CD4-positive, alpha-beta T cell (primary cell): Measurements from ENCODE around the gene FYCO1. TPM values are rescaled to one million over a fixed set of nuclear protein-coding genes. Genes with fewer than 3 reads are reported as not detected.

ENCODE experiments used
- ATAC-seq: fragments of 200-7000 bp; cut with Tn5 transposase; one replicate; pipeline ENCODE4 v1.10.0; 2022; ENCODE audit warnings: mild to moderate bottlenecking; ENCODE audit not compliant: poor library complexity
- CTCF ChIA-PET: fragments of 350-600 bp; sonication (Branson Sonifier 250); formaldehyde crosslinking; loops from one replicate; lab custom pipeline; 2021; ENCODE audit warnings: antibody characterized with exemption, inconsistent platforms; lab: Charles Lee
- POLR2A ChIA-PET: fragments of 350-600 bp; sonication (Branson Sonifier 250); formaldehyde crosslinking; loops from one replicate; lab custom pipeline; 2021; ENCODE audit warnings: antibody characterized with exemption, inconsistent platforms; lab: Charles Lee
- DNase-seq, 14 experiments: peaks; one replicate each; pipeline ENCODE4 v3.0.0-alpha.2; 2013 to 2020; ENCODE audit warnings: mixed read lengths in 2 of 14
- H3K27ac ChIP-seq, 2 donors: one replicate each; pipeline versions ENCODE4 v1.5.1 to v1.7.0; 2013; ENCODE audit warnings: low read length in 2 of 2, low read depth in 1 of 2, mild to moderate bottlenecking in 1 of 2
- H3K27me3 ChIP-seq, 2 experiments: 1 replicate in 1 of 2; 2 replicates in 1 of 2; pipeline versions ENCODE4 v1.6.1 to v1.7.0; 2013; ENCODE audit warnings: low read length in 2 of 2, control low read depth in 1 of 2, mild to moderate bottlenecking in 1 of 2, moderate library complexity in 1 of 2; ENCODE audit not compliant: insufficient read depth in 2 of 2, control insufficient read depth in 1 of 2
- H3K36me3 ChIP-seq: one replicate; pipeline ENCODE4 v1.6.1; 2013; ENCODE audit warnings: low read length, control low read depth; ENCODE audit not compliant: insufficient read depth
- H3K4me1 ChIP-seq: one replicate; pipeline ENCODE4 v1.6.1; 2013; ENCODE audit warnings: low read length, control low read depth; ENCODE audit not compliant: insufficient read depth
- H3K4me3 ChIP-seq: one replicate; pipeline ENCODE4 v1.5.1; 2013; ENCODE audit warnings: mild to moderate bottlenecking, low read length, moderate library complexity
- H3K9me3 ChIP-seq, 2 experiments: 1 replicate in 1 of 2; 2 replicates in 1 of 2; pipeline versions ENCODE4 v1.6.1 to v1.7.0; 2013; ENCODE audit warnings: low read length in 2 of 2, mild to moderate bottlenecking in 2 of 2, control low read depth in 1 of 2, moderate library complexity in 1 of 2; ENCODE audit not compliant: control insufficient read depth in 1 of 2, insufficient read depth in 1 of 2
- H3K27ac Mint-ChIP-seq: one replicate; pipeline ENCODE4 v1.8.0; 2020; ENCODE audit warnings: mixed read lengths
- H3K27me3 Mint-ChIP-seq: one replicate; pipeline ENCODE4 v1.8.0; 2021; ENCODE audit warnings: mixed read lengths
- H3K36me3 Mint-ChIP-seq: one replicate; pipeline ENCODE4 v1.8.0; 2021; ENCODE audit warnings: low read depth, mixed read lengths
- H3K4me1 Mint-ChIP-seq: one replicate; pipeline ENCODE4 v1.8.0; 2021; ENCODE audit warnings: low read depth, mixed read lengths
- H3K4me3 Mint-ChIP-seq: one replicate; pipeline ENCODE4 v1.8.0; 2020; ENCODE audit warnings: mild to moderate bottlenecking, mixed read lengths
- H3K9me3 Mint-ChIP-seq: one replicate; pipeline ENCODE4 v1.8.0; 2020; ENCODE audit warnings: mixed read lengths
- CTCF ChIP-seq: fragments of 200-600 bp; IDR thresholded peaks from one replicate; pipeline ENCODE4 v1.8.0; 2022; ENCODE audit warnings: antibody characterized with exemption, mild to moderate bottlenecking
- intact Hi-C, 2 experiments: fragments of 100-400 bp; cut with DNase I in 1 of 2; cut with micrococcal nuclease in 1 of 2; formaldehyde crosslinking; loops; one replicate each; pipeline versions ENCODE4 v1.15.1 to v1.9.0; 2023 to 2025; cut with DNase I, micrococcal nuclease
- total RNA-seq, 174 experiments: library from RNA in 2 of 174; stranded (reverse) in 2 of 174; gene quantifications; one replicate each; pipeline ENCODE4 v1.2.3 and lab custom pipeline; 2021 to 2026

Gene FYCO1
- total RNA-seq, 2 experiments from 2014 or later = 17.4 to 20.1 TPM

GRCh38 chr3:46027021-46027705 lies 31.5 kb upstream of the FYCO1 start, which contains the start of gene XCR1:
Gene XCR1 (minus strand): TSS chr3:46027483. CDS start chr3:46021947, 5,536 bp downstream.
- no peak for ATAC-seq
- no peaks in the 10 kb centered on the region for H3K36me3 Mint-ChIP-seq

GRCh38 chr3:46025139-46025538 lies 29.5 kb upstream of the FYCO1 start:
- DNase-seq = no peak
- peaks cover 7 to 8% of the 10 kb centered on the region in 2 experiments for H3K9me3 ChIP-seq
- no peak overlapping the region for H3K27ac ChIP-seq
- ChIA-PET POLR2A (interaction anchor here (0.6 kb wide), 1 partner anchor 54 kb away, joined by 3 read pairs; no protein-coding TSS in a partner anchor), CTCF (no interaction called here)
- H3K4me1 Mint-ChIP-seq = no peaks in the 10 kb centered on the region
- no peak overlapping the region for H3K27ac Mint-ChIP-seq
- no peak for ATAC-seq
- TF ChIP-seq CTCF = no peak
- no peaks in the 10 kb centered on the region for H3K36me3 Mint-ChIP-seq
- H3K27me3 Mint-ChIP-seq = no peaks in the 10 kb centered on the region
- H3K27me3 ChIP-seq = no peaks in the 10 kb centered on the region
- H3K36me3 ChIP-seq = no peaks in the 10 kb centered on the region
- peaks cover 2% of the 10 kb centered on the region for H3K9me3 Mint-ChIP-seq
- no peak overlapping the region for H3K4me3 Mint-ChIP-seq
- intact Hi-C loops = no loop called here
- no peak overlapping the region for H3K4me3 ChIP-seq
- no peaks in the 10 kb centered on the region for H3K4me1 ChIP-seq

More at GRCh38 chr3:46027021-46027705, 31.5 kb upstream of the FYCO1 start, which contains the start of gene XCR1:
- H3K27me3 Mint-ChIP-seq = no peaks in the 10 kb centered on the region
- no peaks in the 10 kb centered on the region for H3K4me1 Mint-ChIP-seq
- ChIA-PET POLR2A (interaction anchor here (1.2 kb wide), 1 partner anchor 38 kb away, joined by 6 read pairs; no protein-coding TSS in a partner anchor), CTCF (interaction anchor here (0.7 to 1.7 kb wide), 3 partner anchors 52 to 1614 kb away, joined by 3 to 5 read pairs (median 3); partner anchors contain the start of gene CXCR6)
- Histone ChIP-seq H3K27ac (no peak within 1 kb of the TSS), H3K4me1 (no peaks in the 10 kb centered on the region), H3K9me3 (peaks cover 8 to 20% of the 10 kb centered on the region in 2 experiments), H3K27me3 (no peaks in the 10 kb centered on the region), H3K36me3 (no peaks in the 10 kb centered on the region), H3K4me3 (no peak within 1 kb of the TSS)
- no peak for TF ChIP-seq CTCF
- intact Hi-C loops = no loop called here
- no peak within 1 kb of the TSS for H3K4me3 Mint-ChIP-seq
- peaks cover 2% of the 10 kb centered on the region for H3K9me3 Mint-ChIP-seq
- H3K27ac Mint-ChIP-seq = no peak within 1 kb of the TSS
- DNase-seq = no peak

- no peaks in the 10 kb centered on the region for H3K36me3 Mint-ChIP-seq
- intact Hi-C loops = no loop called here
- no peak overlapping the region for H3K4me3 ChIP-seq
- no peaks in the 10 kb centered on the region for H3K4me1 ChIP-seq
- DNase-seq = no peak
- CTCF ChIA-PET = no interaction called here
- H3K27ac ChIP-seq = no peak overlapping the region
- peaks cover 7 to 8% of the 10 kb centered on the region in 2 experiments for H3K9me3 ChIP-seq
- ATAC-seq = no peak
- H3K27me3 Mint-ChIP-seq = peaks cover 6% of the 10 kb centered on the region
- H3K27me3 ChIP-seq = no peaks in the 10 kb centered on the region
- peaks cover 2% of the 10 kb centered on the region for H3K9me3 Mint-ChIP-seq
- H3K27ac Mint-ChIP-seq = no peak overlapping the region
- TF ChIP-seq CTCF = no peak
- no peak overlapping the region for H3K4me3 Mint-ChIP-seq
- POLR2A ChIA-PET = interaction anchor here (0.5 kb wide), 1 partner anchor 15 kb away, joined by 3 read pairs; no protein-coding TSS in a partner anchor
- no peaks in the 10 kb centered on the region for H3K36me3 ChIP-seq
- no peaks in the 10 kb centered on the region for H3K4me1 Mint-ChIP-seq
Measured at GRCh38 chr3:46024131-46024530, 28.5 kb upstream of the FYCO1 start.
